AML-193 (cell line): ENCODE measurements around the gene HAND2.

Experiments used
- DNase-seq, 2 experiments: peaks; one replicate each; lab custom pipeline; 2025; lab: John Stamatoyannopoulos, UW

The HAND2 gene

DNA sequence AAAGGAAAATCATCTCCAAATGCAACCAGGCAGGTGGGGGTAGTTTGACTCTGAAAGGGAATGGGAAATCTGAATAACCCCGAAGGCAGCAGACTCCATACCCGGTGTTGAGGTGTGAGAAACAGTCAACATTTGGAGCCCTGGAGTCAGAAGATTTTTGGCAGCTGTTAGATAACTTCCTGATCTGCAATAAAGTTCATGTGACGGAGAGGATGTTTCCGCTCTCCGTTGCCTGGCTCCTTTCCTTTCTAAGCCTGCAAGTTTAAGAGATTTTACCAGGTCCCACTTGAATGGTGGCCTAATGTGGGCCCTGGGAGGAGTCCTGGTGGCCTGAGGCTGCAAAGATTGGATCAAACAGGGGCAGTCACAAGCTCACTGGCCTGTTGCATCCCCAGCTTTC, 27.7 kb downstream of the HAND2 start:
- DNase-seq = no peak

GRCh38 chr4:173501592-173502150, 28.4 kb downstream of the HAND2 start:
- DNase-seq = no peak

DNA sequence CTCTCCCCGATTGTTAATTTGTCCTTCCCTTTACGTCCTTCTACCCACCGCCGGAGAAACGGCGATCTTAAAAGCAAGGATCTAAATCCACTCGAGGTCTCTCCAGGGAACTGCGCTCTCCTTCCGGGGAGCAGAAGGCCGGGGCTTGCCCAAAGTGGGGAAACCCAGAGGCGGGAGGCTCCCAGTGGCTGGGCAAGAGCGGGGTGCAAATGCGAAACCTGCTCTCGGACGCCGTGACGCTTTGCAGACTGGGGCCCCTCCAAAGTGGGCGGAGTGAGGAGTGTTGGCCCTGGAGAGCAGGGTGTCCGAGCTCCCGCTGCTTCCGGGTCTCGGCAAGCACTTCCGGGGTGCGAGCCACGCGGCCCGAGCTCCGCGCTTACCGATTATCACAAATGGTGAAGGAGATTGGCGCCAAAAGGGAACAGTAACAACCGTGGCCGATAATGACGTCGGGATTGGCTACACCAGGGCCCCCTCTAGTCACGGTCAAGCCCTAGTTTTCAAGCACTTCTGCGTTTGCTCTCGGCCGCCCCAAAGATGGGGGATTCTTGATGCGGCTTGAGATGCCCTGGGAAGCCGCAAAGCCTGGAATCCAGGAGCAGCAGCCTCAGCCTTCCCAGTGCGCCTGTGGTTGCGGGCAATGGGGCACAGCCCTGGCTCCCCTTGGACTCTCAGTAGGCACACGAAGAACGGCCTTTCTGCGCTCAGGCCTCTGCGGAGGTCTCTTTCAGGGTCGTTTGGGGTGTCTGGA, 29.0 kb downstream of the HAND2 start:
- DNase-seq = no peak

DNA sequence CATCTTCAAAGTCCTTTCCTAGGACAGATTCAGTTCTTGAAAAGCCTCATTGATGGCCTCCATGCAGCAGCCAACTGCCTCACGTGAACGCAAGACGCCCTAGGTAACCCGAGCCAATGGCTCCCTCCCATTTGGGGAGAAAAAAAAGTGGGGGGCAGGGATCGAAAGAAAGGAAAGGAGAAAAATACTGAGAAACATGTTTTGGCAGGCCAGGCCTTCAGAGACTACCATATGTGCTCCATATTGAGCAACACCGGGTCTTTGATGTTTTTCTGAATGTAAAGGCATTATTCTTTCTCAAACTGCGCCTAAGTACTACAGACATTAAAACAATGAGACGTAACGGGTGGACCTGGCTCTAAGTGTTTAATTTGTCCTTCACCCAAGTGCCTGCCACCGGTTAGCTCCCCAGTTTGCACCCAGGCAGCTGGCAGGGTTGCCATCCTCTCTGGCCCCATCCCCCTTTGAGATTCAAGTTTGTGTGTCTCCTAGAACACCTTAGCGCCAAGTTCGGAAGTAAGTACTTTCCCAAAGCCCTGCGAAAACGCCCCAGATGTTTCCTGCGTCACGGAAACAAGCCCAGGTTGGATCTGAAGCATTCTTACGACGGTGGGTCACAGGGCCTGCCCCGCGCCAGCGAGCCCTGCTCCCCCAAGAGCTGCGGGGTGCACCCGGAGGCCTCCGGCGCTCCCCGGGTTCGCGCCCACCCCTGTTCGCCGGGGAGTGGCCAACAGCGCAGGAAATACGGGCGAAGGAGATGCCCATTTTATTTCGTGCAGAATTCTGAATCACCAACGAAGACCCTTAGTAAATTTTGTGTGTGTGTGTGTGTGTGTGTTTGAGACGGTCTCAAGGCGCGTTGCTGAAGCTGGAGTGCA, 30.1 kb downstream of the HAND2 start:
- no peak for DNase-seq

DNA sequence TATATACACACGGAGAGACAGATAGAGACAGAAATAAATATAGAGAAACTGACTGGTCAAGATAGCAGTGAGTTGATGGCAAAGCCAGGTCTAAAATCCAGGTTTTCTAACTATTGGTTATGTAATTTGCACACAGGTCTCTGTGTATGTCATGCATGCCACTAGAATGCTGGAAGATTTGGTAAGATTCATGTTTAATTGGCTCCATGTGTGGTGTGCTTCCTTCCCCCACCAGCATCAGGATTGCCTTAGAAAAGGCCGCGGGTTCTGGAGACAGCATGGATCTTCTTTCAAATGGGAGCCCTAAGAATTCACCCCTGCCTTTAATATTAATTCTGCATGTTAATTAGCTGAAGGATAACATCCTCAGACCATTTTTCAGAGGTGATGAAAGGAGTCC, 31.3 kb downstream of the HAND2 start:
- no peak for DNase-seq

GRCh38 chr4:173498023-173498422, 32.0 kb downstream of the HAND2 start:
- DNase-seq = no peak

DNA sequence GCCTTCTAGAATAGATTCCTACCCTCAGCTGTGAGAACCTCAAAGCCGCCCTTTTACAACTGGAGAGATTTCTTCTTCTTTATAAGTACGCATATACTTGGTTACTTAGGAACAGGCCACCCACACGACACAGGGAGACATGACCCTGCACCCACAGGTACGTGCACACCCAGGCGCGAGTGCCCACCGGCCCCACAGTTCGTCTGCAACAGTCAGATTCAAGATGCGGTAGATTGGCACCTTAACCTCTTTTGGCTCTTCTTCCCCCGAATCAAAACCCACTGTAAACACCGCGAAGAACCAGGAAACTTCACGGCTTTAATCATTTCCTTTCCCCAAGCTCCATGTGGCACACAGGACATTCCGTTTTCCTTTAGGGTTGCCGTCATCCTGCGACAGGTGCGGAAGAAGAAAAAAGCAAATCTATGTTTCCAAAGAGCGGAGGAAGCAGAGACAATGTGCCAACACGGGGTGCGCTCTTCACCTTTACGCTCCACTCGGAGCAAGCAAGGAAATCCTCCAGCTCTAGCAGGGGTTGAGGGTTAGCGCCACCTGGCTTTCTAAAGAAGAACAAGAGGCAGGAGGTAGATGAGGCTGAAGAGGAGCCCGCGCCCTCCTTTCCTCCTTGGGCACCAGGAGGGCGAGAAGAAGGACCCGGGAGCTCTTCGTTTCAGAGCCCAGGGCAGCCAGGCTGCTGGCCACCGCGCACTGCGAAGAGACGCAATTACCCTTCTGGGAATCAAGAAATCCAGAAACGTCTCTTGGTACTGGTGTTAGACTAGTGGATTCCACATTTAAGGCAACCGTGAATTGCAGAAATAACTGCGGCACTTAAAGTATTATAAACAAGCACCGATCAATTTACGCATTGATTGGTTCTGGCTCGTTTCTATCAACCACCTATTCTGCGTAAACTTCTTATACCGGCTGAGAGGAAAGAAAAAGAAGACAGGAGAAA, 35.7 kb downstream of the HAND2 start:
- DNase-seq = peak; percentile 82 to 84

GRCh38 chr4:173493041-173493440, 37.0 kb downstream of the HAND2 start:
- DNase-seq = no peak

GRCh38 chr4:173492315-173492714, 37.7 kb downstream of the HAND2 start:
- DNase-seq = no peak

- peak; percentile 50 to 56 for DNase-seq
Observed at GRCh38 chr4:173490817-173491528, 39.1 kb downstream of the HAND2 start.

- peak; percentile 88 to 90 for DNase-seq
Observed at GRCh38 chr4:173490256-173490655, 39.8 kb downstream of the HAND2 start.

DNA sequence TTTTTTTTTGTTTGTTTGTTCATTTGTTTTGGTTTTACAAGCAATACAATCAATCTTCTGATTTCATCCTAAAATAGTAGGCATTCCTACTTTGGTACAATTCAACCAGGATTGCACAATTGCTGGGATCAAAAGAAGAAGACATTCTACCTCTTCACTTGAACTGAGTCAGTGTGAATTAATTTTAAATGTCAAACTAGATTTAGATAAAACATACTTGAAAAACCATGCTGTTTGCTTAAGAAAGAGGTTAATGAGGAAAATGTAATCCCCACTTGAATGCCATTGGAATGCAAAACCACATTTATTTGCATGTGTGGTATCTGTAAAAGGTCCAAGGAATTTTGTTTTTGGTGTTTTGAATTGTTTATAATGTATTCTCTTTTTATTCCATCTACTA, 40.5 kb downstream of the HAND2 start:
- DNase-seq = no peak

- DNase-seq = no peak
Observed at GRCh38 chr4:173488656-173489055, 41.4 kb downstream of the HAND2 start.

DNA sequence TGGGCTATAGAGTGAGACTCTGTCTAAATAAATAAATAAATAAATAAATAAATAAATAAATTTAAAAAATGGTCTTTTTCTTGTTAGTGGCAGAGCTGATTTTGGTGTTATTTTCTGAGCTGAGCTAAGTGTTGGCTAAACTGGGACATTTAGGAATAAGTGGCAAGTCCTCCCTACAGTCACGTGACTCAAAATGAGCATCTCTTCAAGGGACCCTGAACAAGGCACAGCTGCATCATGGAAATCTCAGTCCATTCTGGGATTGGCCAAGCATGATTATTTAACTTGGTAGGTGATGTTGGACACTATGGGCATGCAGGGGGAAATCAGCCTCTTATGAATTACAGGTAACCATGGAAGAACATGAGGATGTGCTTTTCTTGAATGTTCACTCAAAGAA, 42.0 kb downstream of the HAND2 start:
- no peak for DNase-seq

DNA sequence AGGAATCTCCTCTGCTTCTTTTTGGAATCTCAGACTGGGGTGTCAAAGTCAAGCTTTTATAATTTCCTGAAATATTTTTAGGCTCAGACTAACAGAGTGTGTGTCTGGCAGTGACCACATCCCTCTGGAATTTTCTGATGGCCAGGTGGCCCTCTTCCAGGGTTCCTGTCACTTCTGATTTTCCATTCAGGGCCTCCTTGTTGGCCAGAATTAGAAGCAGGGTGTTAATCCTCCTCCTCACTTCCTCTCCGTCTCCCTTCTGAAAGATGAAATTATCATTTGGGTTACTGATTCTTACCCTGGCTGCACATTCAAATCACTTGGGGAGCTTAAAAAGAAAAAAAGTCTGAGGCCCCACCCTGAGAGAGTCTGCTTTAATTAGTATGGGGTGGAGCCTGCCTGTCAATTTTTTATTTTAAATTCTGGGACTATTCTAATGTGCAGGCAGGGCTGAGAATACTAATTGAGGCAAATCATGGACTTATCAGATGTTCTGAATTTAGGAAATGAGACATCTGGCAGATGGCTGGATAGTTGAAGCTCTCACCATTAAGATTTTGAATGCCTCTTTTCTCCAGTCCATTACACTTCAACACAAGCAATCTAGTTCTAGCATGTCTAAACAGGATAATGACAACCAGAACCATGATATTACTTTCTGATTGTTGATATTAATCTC, 43.2 kb downstream of the HAND2 start:
- DNase-seq = no peak

DNA sequence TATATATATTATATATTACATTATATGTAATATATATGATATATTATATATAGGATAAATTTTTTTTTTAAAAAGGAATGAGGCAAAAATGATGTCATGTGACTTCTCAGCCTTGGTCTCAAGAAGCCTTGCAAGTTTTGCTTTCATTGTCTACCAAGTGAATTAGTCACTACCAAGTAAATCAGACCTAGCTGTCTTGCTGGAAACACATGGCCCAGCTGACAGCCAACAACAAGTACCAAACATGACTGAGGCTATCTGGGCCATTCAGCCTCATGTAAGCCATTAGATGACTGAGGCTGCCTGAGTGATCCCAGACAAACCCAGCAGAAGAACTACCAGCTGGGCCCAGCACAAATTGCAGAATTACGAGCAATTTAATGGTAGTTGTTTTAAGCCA, 44.9 kb downstream of the HAND2 start:
- DNase-seq = no peak

DNA sequence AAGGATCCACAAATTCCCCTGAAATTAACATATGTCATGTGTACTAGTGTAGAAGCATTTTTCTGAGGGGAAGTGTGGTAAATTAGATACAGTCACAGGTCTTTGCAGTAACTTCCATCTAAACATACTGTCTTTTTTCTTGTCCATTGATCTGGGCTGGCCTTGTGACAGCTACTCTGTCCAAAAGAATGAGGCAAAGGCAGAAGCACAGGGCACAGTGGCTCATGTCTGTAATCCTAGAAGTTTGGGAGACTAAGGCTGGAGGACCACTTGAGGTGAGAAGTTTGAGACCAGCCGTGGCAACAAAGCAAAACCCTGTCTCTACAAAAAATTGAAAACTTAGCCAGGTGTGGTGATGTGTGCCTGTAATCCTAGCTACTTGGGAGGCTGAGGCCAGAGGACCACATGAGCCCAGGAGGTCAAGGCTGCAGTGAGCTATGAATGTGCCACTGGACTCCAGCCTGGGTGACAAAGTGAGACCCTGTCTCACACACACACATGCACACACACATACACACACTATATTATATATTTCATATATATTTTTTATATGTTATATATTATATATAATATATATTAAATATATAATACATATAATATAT, 47.6 kb downstream of the HAND2 start:
- DNase-seq = no peak

DNA sequence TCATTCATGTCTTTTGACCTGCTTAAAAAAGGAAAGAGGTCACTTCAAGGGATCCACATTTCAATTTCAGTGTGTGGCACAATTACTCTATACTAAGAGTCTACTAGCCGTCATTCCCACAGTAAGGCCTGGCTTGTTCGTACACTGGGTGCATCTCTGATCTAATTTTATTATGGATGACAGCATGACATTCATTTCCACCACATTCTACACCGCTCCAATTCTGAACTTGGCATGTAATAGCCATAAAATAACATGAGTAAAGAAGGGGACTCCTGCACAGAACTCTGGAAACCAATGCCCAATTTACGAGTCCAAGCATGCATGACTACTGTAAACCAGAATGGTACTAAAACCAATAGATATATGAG, 51.1 kb downstream of the HAND2 start:
- DNase-seq = no peak

GRCh38 chr4:173478201-173478912, 51.7 kb downstream of the HAND2 start:
- DNase-seq = no peak

DNA sequence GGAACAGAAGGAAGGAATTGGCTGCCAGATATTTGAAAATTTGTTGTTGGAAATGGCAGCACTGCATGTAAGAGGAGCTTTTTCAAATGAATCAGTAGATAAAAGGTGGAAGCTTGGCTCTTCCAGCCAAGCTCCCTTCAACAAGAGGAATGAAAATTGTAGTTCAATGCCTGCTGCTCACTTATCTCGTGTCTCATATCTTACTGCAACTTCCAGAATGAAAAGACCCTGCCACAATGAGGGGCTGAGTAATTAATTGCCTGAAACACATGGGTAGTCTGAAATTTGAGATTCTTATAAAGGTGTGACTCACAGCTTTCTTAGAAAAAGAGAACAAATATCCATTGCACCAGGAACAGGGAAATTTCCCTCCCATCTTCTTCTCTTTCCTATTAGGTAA, 53.0 kb downstream of the HAND2 start:
- DNase-seq = no peak
